ENCODE results near the gene DPH7.
"Not testable (repeated sequence)": the region's sequence is repeated elsewhere in the genome, so short reads cannot be mapped to it uniquely, and the experiment has no call there.

- TF ChIP-seq CTCF, EP300, POLR2AphosphoS5, POLR2A (IDR thresholded peaks at IDR 0.05): not testable (repeated sequence)
Observed at GRCh38 chr9:137513136-137513535, 65.6 kb downstream of the DPH7 start.

Data from sigmoid colon (tissue), 4 donors.